HG02943 (cell line): ENCODE results near the gene DUSP14.
"Not testable (repeated sequence)": the region's sequence is repeated elsewhere in the genome, so short reads cannot be mapped to it uniquely, and the experiment has no call there.

Source experiments
- ATAC-seq: cut with Tn5 transposase; IDR thresholded peaks from one replicate; pipeline ENCODE4 v1.9.1; 2021; ENCODE audit warnings: mild to moderate bottlenecking, low read depth, moderate library complexity; ENCODE audit not compliant: unreplicated experiment

Gene DUSP14, protein sequence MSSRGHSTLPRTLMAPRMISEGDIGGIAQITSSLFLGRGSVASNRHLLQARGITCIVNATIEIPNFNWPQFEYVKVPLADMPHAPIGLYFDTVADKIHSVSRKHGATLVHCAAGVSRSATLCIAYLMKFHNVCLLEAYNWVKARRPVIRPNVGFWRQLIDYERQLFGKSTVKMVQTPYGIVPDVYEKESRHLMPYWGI

DNA sequence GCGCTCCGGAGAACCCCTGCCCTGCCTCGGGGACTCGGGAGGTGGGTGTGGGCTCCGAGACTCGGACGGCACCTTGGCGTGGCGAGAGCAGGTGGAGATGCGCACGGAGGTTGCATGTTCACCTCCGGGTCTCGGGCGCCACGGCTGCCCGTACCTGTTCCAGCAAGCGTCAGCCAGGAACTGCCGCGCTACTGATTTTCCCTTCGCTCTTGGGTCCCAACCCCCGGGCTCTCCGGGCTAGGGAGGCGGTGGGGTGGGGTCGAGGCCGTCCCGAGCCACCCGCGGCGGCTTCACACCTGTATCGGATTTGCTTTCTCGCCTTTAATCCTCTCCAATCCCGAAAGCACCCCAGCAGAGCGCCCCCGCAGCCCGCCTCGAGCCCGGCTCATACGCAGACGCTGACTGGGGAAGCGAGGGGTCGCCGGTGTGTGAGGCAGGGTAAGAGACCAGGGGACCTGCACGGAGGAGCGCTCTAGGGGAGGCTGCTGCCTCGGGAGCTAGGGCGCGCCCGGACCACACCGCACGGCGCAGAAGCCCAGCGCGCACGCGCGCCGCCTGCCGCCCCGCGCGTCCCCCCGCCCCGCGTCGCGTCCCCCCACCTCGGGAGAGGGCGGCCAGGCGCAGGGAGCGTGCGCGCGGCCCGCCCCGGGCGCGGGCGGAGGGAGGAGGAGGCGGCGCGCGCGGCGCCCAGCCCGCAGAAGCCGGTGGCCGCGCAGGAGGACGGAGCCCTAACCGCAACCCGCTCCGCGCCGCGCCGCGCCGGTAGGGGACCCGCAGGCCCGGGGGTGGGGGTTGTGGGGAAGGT is at the start of gene DUSP14:
TSS of gene DUSP14 (plus strand) at position 695 of the 805 bp plus-strand sequence. CDS start 22,382 bp downstream, outside the sequence.
- ATAC-seq, result no peak

DNA sequence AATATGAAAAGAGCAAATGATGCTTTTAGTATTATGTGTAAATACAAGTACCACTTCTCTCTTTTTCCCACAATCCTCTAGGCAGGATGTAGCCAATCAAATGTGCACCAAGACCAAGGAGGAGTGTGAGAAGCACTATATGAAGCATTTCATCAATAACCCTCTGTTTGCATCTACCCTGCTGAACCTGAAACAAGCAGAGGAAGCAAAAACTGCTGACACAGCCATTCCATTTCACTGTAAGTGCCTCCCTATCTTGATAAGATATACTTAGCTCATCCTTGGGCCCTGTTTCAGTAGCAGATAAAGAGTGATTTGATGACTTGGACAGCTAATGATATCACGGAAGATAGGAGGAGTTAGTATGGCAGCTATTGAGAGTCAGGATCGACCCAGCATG is 49.3 kb upstream of the DUSP14 start:
- ATAC-seq, result no peak

DNA sequence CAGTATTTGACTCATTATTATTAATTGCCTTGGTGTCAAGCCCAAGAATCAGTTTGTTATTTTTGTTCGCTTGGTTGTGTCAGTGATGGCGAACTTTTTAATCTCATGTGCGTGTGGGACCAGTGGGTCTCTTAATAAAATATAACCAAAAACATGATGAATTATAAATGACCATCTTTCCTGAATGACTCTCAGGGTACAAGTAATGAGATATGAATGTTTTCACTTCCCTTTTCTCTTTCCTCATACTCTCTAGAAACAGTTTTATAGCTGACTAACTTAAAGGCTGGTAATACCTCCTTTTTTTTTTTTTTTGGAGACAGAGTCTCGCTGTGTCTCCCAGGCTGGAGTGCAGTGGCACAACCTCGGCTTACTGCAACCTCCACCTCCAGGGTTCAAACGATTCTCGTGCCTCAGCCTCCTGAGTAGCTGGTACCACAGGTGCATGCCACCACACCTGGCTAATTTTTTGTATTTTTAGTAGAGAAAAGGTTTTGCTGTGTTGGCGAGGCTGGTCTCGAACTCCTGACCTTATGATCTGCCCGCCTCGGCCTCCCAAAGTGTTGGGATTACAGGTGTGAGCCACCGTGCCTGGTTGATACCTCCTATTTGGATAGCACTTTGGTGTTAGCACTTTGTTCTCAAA is 48.2 kb upstream of the DUSP14 start:
- ATAC-seq, result not testable (repeated sequence)

DNA sequence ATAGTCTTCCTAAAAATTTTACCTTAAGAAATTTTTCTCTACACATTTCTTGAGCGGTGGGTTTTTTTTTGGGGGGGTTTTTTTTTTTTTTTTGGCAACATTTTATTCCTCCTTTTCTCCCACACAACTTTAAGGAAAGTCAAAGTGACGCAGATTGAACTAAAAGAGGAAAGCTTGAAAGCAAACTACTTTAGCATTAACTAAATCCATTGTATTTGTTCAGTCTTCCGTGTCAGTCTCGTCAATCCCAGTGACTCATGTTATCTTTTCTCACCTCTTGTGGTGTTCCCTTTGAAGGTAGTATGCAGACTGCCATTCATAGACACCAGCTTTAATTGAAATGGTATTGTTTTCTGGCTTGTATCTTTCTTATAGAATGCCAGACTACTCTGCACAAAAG is 43.7 kb upstream of the DUSP14 start:
- no peak for ATAC-seq

DNA sequence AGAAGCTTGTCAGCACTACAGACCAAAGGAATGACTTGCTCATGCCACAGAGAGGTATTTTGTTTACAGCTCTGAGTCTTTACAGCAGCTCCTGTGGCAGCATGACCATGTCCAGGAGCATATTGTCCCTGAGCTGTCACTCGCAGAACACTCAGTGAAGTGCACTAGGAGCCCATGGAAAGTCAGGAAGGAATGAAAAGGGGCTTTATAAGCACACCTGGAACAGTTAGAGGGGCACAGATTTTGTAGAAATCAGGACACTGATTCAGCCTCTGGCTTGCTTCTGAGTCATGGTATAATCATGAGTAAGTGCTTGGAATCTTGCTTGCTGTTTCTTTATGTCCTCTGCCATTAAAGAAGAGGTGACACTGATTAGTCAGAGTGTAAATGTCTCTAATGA is 42.0 kb upstream of the DUSP14 start:
- ATAC-seq, result no peak

DNA sequence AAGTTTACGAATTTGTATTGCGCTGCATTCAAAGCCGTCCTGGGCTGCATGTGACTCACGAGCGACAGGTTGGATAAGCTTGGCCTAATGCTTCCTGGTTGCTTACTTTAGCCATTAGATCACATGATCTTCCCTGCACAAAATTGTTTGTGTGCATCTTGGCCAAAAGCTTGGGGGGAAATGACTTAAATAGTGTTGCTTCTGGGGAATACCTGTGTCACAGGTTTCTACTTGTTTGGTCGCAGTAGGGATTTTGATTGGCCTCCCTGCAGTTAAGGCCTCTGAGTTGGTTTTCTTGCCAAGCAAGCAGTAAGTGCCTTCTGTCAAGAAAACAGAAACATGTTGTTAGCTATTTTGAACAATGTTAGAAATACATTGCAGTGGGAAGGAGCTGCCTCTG is 39.6 kb upstream of the DUSP14 start:
- ATAC-seq, result no peak

DNA sequence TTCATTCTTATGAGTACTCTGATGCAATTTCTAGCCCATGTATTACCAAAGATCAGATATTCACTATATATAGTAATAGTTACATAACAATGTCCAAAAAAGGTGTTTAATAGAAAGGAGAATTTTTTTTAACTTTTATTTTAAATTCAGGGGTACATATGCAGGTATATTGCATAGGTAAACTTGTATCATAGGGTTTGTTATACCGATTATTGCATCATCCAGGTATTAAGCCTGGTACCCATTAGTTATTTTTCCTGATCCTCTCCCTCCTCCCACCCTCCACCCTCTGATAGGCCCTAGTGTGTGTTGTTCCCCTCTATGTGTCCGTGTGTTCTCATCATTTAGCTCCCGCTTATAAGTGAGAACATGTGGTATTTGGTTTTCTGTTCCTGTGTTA is 31.9 kb upstream of the DUSP14 start:
- not testable (repeated sequence) for ATAC-seq

DNA sequence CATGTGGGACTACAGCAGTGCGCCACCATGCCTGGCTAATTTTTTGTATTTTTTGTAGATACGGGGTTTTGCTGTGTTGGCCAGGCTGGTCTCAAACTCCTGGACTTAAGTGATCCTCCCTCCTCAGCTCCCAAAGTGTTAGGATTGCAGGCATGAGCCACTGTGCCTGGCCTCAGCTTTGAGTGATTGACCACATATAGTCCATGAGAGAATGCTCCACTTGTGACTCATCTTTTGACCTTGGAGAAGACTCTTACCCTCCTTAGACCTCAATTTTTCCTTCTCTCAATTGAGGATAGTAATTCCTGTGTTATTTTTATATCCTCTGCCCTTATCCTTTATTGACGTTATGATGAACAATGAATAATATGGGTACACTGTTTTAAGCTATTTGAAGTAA is 30.9 kb upstream of the DUSP14 start:
- no peak for ATAC-seq

DNA sequence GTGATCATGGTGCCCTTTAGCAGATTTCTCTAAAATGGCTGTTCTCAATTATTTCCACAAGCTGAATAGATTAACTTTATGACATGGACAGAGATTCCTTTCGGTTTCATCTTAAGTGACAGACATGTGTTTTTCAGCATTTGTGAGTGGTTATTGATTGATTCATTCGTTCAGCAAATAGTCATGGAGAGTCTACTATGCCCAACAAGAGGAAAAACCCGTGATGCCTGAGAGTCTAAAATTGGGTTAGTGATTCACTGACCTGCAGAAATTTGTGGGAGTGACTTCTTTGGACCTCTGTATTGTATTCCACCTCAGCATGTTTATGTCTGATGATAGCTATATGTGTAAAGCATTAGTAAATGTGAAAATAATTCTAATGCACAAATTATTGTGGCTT is 28.0 kb upstream of the DUSP14 start:
- no peak for ATAC-seq

DNA sequence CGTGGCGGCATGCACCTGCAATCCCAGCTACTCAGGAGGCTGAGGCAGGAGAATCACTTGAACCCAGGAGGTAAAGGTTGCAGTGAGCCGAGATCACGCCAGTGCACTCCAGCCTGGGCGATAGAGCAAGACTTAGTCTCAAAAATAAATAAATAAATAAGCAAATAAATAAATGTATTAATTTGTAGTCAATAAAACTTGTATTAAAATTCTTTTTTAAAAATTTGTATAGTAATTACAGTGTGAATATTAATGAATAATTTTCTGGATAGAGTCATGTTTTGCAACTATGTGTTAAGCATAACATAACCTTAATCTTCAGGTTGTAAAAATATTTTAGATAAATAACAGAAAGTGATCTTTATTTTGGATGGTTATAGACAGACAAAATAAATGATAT is 27.2 kb upstream of the DUSP14 start:
- no peak for ATAC-seq

DNA sequence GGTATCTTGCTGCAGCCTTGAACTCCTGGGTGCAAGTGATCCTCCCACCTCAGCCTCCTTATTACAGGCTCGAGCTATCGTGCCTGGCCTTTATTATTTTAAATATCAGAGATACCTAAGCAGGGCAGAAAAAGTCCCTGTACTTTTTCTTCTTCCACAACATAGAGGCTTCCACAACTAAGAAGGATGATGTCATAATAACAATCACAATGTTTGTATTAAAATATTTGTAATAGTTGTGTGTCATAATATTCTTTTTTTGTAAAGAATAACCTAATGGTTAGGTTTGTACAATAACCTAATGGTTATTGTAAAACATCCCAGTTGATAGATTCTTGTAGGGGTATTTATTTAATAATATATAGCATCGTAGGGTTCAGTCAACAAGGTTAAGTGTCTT is 26.7 kb upstream of the DUSP14 start:
- no peak for ATAC-seq

DNA sequence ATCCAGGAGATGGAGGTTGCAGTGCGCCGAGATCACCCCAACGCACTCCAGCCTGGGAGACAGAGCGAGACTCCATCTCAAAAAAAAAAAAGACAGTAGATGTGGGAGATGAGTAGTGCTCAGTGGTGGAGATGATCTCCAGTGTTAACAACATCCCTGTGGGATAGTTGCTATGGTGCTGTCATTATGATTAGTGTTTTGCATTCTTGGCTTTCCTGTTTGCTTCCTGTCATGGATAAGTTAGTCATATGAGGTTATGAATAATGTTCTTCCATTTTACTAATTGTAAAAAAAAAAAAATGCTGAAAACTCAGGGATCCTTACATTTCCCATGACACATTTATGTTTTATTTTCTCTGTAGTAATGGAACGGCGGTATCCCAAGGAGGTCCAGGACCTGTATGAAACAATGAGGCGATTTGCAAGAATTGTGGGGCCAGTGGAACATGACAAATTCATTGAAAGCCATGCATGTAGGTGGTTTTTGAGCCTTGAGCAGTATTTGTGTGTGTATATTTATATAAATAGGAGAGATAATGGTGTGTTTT is 24.5 kb upstream of the DUSP14 start:
- ATAC-seq, result no peak

DNA sequence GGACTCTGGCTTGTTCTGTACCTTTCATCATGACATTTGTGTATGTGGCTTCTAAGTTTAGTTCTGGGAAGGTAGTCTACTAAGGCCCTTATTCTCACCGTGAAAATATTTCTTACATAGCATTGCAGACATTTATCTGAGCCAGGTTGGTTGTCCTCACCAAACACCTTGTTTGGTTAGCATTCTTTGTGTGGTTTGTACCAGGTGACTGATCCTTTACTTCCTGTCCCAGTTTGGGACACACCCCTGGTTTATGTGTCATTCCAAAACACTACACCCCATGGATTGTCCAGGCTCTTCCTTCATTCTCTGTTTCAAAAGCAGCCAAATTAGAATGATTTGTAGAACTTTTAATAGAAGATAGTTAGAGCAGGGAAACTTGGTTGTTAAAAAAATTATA is 23.2 kb upstream of the DUSP14 start:
- no peak for ATAC-seq

DNA sequence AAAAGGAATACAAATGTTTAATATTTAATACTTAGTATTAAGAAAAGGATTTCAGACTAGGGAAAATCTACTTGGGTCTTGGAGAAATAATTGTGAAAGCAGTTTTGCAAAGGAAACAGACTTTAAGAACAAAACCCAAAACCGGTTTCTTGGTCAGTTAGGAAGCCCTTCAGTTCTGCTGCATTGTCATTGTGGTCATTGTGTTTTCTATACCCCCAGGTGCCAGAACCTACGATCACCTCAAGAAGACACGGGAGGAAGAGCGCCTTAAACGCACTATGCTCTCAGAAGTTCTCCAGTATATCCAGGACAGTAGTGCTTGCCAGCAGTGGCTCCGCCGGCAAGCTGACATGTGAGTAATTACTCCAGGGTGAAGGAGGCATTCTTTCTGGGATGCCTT is 19.5 kb upstream of the DUSP14 start:
- no peak for ATAC-seq

DNA sequence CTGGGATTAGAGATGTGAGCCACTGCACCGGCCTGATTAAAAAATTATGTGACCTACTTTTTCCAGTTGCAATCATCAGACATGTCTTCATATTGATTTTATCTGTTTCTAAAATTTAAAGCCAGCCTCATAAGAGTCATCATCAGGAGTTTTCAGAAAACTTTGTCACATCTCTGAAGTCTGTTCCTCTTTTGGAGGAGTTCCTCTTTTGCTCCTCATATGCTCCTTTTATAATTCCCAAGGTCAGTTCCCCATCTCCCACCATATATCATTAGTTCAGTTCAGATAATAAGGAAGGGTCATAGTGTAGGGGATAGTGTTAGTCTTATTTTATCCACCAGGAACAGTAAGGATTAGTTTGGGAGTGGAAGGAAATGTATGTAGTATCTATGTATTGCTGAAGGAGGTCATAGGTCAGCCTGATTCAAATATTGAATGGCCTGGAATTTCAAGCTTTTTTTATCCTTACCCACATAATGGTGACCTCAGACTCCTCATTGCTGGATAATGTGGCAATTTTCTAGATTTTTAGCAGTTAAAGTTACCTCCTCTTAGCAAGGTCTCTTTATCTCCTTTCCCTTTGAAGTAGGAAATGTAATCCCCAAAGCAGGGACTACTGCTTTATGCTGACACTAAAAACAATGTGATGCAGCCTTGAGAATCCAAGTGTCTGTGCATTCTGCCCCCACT is 13.8 kb upstream of the DUSP14 start:
- no peak for ATAC-seq

DNA sequence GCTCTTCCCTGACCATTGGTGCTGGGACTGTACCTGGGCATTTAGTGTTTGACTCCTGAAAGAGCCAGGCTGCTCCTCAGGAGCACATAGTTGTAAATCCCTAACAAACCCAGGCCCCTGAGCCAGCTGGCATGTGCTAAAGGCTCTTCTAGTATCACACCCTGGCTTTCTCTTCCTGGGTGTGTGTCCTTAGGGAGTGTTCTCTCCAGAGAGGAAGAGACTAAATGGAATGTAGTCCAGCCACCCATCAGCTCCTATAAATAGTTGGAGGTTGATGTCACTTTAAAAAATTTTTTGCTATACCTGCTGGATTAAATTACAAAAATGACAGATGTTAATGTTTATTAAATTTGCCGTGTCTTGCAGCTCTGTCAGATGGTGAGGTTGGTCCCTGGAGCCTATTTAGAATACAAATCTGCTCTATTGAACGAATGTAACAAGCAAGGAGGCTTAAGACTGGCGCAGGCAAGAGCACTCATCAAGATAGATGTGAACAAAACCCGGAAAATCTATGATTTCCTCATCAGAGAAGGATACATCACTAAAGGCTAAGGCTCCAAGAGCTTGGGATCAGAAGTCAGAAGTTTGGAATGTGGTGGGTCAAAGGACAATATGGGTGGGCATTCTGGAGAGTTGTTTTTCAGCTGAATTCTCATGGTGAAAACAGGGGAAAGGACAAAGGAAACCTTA is 13.1 kb upstream of the DUSP14 start:
- ATAC-seq, result no peak

DNA sequence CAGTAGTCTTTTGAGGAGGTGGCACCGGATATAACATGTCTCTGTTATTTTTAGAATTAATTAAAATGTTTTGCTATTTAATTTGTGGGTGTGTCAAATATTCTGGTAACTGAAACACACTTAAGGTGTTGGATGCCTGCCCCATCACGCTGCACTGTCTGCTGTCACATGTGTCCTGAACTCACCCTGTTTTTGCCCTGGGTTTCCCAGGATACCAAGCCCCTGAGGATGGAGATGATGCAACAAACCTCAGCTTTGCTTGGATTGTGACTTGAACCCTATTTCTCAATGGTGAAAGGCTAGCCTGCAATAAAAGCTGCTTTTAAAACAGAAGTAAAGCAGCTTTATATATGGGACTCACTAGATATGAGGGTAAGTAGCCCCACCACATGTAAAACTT is 11.5 kb upstream of the DUSP14 start:
- no peak for ATAC-seq

DNA sequence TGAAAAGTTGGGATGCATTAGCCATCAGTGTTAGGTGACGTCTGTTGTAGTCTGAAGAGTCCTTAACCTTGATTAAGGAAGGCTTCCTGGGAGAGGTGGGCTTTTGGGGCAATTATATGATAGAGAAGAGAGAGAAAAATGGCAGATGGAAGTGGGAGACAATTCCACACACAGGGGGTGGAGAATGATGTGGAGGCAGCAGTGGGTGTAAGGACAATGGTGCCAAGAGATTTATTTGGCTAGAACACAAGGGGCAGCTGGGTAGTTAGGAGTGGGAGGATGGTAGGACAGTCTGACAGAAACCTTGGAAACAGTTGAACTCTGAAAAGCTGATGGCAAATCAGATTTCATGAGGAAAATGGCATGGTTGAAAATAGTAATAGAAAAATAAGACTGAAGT is 10.7 kb upstream of the DUSP14 start:
- ATAC-seq, result no peak

DNA sequence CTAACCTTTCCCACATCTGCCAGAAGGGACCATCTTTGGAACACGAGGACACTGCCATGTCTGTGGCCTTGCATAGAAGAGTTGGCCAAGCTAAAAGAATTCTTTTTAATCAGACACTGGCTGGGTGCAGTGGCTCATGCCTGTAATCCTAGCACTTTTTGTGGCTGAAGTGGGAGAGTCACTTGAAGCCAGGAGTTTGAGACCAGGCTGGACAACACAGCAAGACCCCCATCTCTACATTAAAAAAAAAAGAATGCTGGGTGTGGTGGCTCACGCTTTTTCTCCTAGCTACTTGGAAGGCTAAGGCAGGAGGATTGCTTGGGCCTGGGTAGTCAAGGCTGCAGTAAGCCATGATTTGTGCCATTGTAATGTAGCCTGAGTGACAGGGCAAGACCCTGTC is 9.3 kb upstream of the DUSP14 start:
- no peak for ATAC-seq

DNA sequence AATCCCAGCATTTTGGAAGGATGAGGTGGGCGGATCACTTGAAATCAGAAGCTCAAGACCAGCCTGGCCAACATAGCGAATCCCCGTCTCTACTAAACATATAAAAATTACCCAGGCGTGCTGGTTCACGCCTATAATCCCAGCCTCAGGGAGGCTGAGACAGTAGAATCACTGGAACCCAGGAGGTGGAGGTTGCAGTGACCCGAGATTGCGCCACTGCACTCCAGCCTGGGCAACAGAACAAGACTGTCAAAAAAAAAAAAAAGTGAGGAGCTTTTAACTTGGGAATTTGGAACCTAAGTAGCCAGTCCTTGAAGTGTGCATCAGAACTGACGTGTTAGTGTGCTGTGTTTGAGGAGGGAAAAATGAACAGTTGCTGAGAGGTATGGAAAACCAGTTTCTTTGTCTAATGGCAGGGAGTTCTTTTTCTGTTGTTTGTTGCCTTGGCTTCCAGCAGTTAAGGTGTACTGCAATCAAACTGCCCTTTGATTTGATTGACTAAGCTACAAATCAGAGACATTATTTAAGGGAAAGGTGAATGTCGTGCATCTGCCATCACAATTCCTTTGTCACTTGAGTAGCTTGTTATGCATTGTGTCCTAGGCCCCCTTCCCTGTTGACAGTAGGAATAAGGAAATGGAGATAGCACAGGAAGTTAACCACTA is 8.6 kb upstream of the DUSP14 start:
- no peak for ATAC-seq
